GM23248 (cell line): ENCODE data around the gene MCOLN1.

ENCODE experiments used
- EZH2 ChIP-seq: fragments of 200-600 bp; sonication (generic); IDR thresholded peaks from 2 replicates; pipeline ENCODE4 v1.6.1; 2018; ENCODE audit warnings: antibody characterized with exemption, mild to moderate bottlenecking; ENCODE audit not compliant: insufficient read depth, poor library complexity, severe bottlenecking
- EZH2phosphoT487 ChIP-seq: fragments of 200-600 bp; sonication (generic); IDR thresholded peaks from 2 replicates; pipeline ENCODE4 v1.6.1; 2018; ENCODE audit warnings: antibody characterized with exemption, moderate library complexity, mild to moderate bottlenecking, low read depth; ENCODE audit not compliant: insufficient read depth

- no peak for TF ChIP-seq EZH2phosphoT487
- no peak for TF ChIP-seq EZH2
Observed at GRCh38 chr19:7527516-7528191, 5.2 kb downstream of the MCOLN1 start.
